SH-SY5Y (cell line): Measurements from ENCODE around the gene GNA15.

Experiments
- GATA2 ChIP-seq: IDR thresholded peaks from 2 replicates; pipeline ENCODE4 v1.6.1; 2011; ENCODE audit warnings: mild to moderate bottlenecking, low read depth, low read length
- GATA3 ChIP-seq: IDR thresholded peaks from 2 replicates; pipeline ENCODE4 v1.6.1; 2011; ENCODE audit warnings: low read depth, mild to moderate bottlenecking, low read length, moderate library complexity

GRCh38 chr19:3119693-3120380, 16.0 kb upstream of the GNA15 start:
- no peak for TF ChIP-seq GATA2
- TF ChIP-seq GATA3 = no peak
